ENCODE results near the gene PTPRD. TPM values are rescaled to one million over a fixed set of nuclear protein-coding genes. Genes with fewer than 3 reads are reported as not detected.

PTPRD gene
- total and polyA plus RNA-seq, 9 donors, result 16.2 to 231 (median 85.8) TPM

- no peak for DNase-seq
- Histone ChIP-seq H3K27me3 (no peaks in the 10 kb centered on the region), H3K27ac (no peak overlapping the region), H3K4me1 (ENCODE audit: insufficient read depth) (no peaks in the 10 kb centered on the region), H3K36me3 (no peaks in the 10 kb centered on the region), H3K9me3 (no peaks in the 10 kb centered on the region), H3K4me3 (no peak overlapping the region)
- no peak for TF ChIP-seq EP300 (IDR thresholded peaks at IDR 0.05)
- WGBS, 3 donors, result 66 to 68% (median 68%) methylated on average over 8 of the region's 8 CpGs
- intact Hi-C loops (cut with DNase I), result no loop called here
Measured at GRCh38 chr9:8531826-8532415, 2080.9 kb downstream of the PTPRD start.

GRCh38 chr9:8521112-8521511, 2091.7 kb downstream of the PTPRD start:
- TF ChIP-seq POLR2A (IDR thresholded peaks at IDR 0.05) (no peak), EP300 (IDR thresholded peaks at IDR 0.05) (no peak), CTCF (IDR thresholded peaks at IDR 0.05) (no peak)
- H3K36me3 ChIP-seq, result no peaks in the 10 kb centered on the region
- H3K27ac ChIP-seq, result no peak overlapping the region
- H3K27me3 ChIP-seq, result no peaks in the 10 kb centered on the region
- H3K9me3 ChIP-seq, result no peaks in the 10 kb centered on the region
- intact Hi-C loops (cut with DNase I), result no loop called here
- 96 to 100% (median 97%) methylated on average over 3 of the region's 3 CpGs for WGBS, 3 donors
- H3K4me1 ChIP-seq (ENCODE audit: insufficient read depth), result no peaks in the 10 kb centered on the region
- H3K4me3 ChIP-seq, result no peak overlapping the region
- no peak for DNase-seq

- TF ChIP-seq CTCF (IDR thresholded peaks at IDR 0.05) (no peak), EP300 (IDR thresholded peaks at IDR 0.05) (no peak), POLR2A (IDR thresholded peaks at IDR 0.05) (no peak)
- DNase-seq, result no peak
- no peak overlapping the region for H3K27ac ChIP-seq
- H3K36me3 ChIP-seq, result no peaks in the 10 kb centered on the region
- no peaks in the 10 kb centered on the region for H3K27me3 ChIP-seq
- no peaks in the 10 kb centered on the region for H3K4me1 ChIP-seq (ENCODE audit: insufficient read depth)
- intact Hi-C loops (cut with DNase I), result no loop called here
- H3K4me3 ChIP-seq, result no peak overlapping the region
- 68 to 78% (median 75%) methylated on average over 2 of the region's 2 CpGs for WGBS, 3 donors
- no peaks in the 10 kb centered on the region for H3K9me3 ChIP-seq
Measured at GRCh38 chr9:8515748-8516147, 2097.1 kb downstream of the PTPRD start.

- DNase-seq, result no peak
- Histone ChIP-seq H3K4me3 (no peak overlapping the region), H3K4me1 (ENCODE audit: insufficient read depth) (no peaks in the 10 kb centered on the region), H3K36me3 (no peaks in the 10 kb centered on the region), H3K9me3 (no peaks in the 10 kb centered on the region), H3K27me3 (no peaks in the 10 kb centered on the region), H3K27ac (no peak overlapping the region)
- 83 to 92% (median 89%) methylated on average over 5 of the region's 5 CpGs for WGBS, 3 donors
- TF ChIP-seq EP300 (IDR thresholded peaks at IDR 0.05) (no peak), CTCF (IDR thresholded peaks at IDR 0.05) (no peak), POLR2A (IDR thresholded peaks at IDR 0.05) (no peak)
- intact Hi-C loops (cut with DNase I), result no loop called here
Measured at GRCh38 chr9:8514760-8515159, 2098.0 kb downstream of the PTPRD start.

GRCh38 chr9:8508671-8509290, 2104.0 kb downstream of the PTPRD start:
- no peak for DNase-seq
- Histone ChIP-seq H3K36me3 (no peaks in the 10 kb centered on the region), H3K4me3 (no peak overlapping the region), H3K27ac (no peak overlapping the region), H3K4me1 (ENCODE audit: insufficient read depth) (no peaks in the 10 kb centered on the region), H3K9me3 (no peaks in the 10 kb centered on the region), H3K27me3 (no peaks in the 10 kb centered on the region)
- 89 to 98% (median 97%) methylated on average over 1 of the region's 1 CpG for WGBS, 3 donors
- TF ChIP-seq POLR2A (IDR thresholded peaks at IDR 0.05), result no peak
- no peak for TF ChIP-seq CTCF (IDR thresholded peaks at IDR 0.05)
- no peak for TF ChIP-seq EP300 (IDR thresholded peaks at IDR 0.05)
- intact Hi-C loops (cut with DNase I), result no loop called here

Measured in ovary (tissue), 9 donors.